GM18526 (cell line): ENCODE measurements around the gene GPC5.

Source experiments
- POLR2A ChIP-seq: IDR thresholded peaks from 3 replicates; pipeline ENCODE4 v1.6.1; 2011; ENCODE audit not compliant: insufficient read length; ENCODE audit errors: extremely low read depth

Gene GPC5

DNA sequence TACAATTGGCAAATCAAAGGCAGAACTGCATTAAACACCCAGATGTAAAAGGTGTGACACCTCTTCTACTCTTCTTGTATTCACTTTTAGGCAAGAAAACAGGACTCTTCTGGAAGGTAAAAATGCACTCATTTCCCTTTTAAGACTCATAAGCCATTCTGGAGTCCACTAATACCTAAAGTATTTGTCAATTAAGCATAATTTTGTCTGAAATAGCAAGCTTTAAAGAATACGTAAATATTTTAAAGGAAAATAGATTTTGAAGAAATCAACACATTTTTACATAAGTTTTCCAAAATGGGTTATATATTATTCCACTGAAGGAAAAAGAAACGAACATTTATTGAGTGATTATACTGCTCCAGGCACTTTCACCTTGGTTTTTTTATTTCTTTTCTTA, 1166.5 kb downstream of the GPC5 start:
- no peak for TF ChIP-seq POLR2A

DNA sequence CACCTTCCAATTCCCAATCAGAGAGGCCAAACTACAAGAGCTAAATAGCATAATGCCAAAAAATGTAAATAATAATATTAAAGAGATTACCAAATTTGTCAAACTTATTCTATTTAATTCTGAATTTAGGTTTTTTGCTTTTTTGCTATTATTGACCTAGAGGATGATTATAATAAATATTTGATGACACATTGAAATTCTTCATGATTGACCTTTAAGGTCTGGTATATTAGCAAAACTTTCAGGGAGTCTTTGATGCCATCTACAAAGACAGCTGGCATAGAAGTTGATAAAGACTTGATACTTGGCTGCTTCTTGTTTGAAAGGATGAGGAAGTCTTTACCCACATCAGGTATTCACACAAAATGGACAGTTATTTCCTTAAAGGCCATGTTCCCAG, 1168.3 kb downstream of the GPC5 start:
- no peak for TF ChIP-seq POLR2A

DNA sequence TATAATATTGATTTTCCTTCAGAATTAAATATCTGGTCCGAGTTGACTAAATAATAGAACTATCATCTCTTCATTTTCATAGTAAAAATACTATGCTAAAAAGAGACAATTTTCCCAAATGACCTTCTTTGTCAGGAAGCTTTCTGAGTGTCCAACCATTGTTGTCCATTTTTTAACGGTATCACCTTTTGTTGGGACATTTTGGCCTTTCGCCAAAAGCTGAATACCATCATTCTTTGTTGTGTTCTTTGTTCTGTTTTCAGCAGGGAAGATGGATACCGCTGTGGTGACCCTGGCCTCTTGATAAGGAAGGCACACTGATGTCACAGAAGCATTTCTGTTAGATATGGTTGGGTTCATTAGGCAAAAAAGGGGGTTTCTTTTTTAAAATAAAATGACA, 1173.8 kb downstream of the GPC5 start:
- TF ChIP-seq POLR2A = no peak

DNA sequence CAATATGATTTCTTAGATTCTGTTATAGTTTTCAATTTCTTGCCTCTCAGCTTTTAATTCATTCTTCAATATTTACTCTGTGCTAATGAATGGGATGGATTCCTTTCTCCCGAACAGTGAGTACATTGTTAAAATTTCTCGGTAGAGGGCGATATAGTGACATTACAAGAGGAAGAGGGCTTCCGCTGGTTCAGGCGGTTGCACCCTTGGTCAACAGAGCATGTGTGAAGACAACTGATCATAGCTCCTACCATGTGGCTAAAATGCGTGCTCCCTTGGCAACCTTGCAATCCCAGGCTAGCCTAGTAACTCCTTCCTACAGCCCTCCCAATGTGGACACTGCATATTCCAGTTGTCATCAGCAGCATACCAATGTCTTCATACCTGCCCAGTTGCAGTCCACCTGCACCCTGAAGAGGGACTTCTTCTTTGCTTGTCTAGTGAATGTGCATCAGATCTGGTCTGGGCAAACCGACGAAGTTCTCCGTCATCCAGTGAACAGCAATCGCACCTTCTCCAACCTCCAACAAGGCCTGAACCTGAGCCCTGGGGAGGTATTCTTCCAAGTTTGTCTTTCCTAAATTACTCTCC, 1175.1 kb downstream of the GPC5 start:
- TF ChIP-seq POLR2A = no peak

DNA sequence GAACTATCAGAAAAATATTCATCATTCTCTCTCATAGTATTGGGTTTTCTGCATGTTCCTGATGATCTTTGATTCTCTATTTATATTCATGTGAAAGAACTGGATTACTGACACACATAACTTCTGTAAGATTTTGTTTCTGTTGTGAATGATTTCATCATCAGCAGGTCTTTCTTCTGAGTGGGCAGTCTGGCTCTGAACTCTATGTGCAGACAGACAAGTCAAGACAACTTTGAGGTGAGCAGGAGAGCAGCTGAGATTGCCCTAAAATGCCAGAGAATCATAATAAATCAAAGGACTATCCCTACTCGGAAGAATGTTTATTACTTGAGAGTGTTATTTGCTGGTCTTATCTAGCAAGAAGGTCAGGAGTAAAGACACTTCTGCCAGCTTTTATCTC, 1176.1 kb downstream of the GPC5 start:
- no peak for TF ChIP-seq POLR2A

DNA sequence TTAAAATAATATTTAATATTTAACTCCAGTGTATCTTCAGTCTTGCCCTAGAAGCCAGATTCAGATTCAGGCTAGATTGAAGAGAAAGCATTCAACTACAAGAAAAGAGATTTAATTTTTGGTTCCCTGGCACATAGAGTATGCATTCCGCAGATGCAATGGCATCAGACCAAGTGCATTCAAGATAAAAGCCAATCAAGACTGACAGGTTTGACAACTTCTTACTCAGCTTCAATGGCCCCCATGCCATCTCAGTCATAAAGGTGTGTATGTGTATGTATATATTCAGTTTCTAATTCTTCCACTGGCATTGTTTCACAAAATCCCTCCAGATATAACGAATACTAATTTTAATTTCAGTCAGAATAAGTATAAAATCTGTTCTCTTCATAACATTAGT, 1177.4 kb downstream of the GPC5 start:
- no peak for TF ChIP-seq POLR2A

DNA sequence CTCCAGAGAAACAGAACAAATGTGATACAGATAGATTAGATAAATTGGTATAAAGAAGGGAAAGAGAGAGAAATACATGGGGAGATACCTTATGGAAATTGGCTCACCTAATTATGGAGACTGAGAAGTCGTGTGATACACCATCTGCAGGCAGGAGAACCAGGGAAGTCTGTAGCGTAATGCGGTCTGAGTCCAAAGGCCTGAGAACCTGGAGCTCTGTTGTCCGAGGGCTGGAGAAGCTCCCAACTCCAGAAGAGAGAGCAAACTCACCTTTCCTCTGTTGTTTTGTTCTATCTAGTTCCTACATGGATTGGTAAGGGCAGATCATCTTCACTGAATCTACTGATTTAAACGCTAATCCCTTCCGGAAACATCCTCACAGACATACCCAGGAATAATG, 1179.9 kb downstream of the GPC5 start:
- no peak for TF ChIP-seq POLR2A

DNA sequence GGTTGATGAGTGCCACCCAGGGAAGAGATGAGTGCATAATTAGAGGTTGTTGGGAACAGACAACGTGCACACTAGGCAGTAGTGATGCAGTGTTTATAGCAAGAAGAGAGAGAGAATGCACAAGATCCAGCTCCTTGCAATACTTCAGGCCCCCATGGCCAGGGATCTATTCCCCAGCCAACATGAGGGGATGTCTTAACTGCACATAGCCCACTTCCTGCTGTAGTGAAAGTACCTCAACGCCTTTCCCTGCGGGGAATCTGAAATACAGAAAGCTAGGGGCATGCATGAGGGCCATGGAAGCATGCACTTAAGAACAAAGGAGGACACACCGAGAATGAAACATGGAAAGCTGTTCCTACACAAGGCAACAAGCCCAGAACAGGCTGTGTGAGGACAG, 1191.5 kb downstream of the GPC5 start:
- TF ChIP-seq POLR2A = no peak

DNA sequence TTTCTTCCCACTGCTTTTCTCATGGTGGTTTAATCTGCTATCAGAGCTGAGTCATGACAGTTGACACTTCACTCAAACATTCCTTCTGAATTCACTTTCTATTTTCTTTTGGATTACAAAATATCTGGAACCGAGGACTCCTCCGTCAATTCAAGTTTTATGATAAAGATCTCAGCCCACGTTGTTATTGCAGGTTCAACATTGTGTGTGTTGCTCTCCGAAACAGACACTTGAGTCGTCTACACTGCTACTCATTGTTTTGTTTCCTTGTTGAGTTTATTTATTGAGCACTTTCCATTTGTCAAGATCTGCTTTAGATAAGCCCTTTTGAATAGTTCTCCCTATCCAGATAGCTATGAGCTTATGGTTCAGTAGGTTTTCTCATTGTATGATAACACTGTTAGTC, 1192.1 kb downstream of the GPC5 start:
- TF ChIP-seq POLR2A = no peak

DNA sequence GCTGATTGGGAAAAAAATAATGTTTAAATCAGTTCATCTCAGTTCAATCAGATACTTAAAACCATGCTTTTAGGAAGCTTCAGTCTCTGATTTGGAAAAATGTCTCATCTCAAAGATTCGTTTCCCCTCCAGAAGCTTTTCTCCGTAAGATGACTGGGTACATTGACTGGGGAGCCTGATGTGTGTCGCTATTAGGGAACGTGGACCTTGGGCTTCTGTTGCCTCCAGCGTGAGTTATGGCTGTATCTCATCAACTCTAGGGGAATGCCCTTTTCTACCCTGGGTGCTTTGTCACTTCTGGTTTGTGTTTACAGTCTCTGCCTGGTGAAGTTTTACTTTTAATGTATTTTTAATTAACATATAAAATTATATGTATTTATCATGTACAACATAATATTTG, 1192.7 kb downstream of the GPC5 start:
- TF ChIP-seq POLR2A = no peak

DNA sequence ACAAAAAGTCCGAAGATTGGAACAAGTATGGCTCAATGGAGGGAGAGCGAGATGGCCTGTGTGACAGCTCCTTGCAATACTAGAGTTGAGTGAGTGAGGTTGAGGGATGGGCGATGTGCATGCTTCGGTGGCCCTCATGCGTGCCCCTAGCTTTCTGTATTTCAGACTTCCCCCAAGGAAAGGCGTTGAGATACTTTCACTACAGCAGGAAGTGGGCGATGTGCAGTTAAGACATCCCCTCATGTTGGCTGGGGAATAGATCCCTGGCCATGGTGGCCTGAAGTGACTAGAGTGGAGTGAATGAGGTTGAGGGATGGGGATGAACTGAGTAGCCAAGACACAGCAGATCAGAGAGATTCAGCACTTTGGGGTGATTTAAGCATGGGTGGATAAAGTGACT, 1194.3 kb downstream of the GPC5 start:
- TF ChIP-seq POLR2A = no peak

DNA sequence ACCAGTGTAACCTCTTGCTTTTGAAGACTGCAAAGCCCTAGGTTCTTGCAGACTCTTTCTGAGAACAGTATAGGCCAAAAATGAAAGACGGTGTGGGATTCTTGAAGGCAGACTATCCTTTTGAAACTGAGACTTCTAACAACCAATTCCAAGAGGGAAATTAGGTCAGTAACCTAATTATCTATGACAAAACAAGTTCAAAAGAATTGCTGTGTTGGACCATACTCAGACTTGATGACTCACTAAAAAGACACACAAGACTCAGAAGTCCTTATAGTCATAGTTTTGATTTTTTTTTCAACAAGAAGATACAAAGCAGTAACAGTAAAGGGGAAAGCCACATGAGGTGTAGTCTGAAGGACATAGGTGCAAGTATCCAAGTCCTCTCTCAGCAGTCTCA, 1204.1 kb downstream of the GPC5 start:
- no peak for TF ChIP-seq POLR2A

DNA sequence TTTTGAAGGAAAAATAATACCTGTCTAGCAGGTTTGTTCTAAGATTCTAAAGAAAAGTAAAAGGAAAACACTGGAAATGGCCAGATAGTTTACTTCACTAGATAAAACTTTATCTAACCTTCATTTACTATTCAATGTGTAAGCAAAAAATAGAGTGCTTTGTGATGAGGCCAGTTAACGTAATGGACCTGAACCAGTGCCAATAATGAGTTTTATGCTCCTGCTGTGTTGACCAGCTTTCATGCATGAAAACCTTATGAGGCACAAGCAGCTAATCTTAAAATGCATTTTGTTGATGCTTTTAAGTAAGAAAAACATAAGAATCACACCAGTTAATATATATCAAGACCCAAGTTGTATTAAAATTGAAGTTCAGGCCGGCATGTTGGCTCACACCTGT, 1211.0 kb downstream of the GPC5 start:
- TF ChIP-seq POLR2A = no peak

DNA sequence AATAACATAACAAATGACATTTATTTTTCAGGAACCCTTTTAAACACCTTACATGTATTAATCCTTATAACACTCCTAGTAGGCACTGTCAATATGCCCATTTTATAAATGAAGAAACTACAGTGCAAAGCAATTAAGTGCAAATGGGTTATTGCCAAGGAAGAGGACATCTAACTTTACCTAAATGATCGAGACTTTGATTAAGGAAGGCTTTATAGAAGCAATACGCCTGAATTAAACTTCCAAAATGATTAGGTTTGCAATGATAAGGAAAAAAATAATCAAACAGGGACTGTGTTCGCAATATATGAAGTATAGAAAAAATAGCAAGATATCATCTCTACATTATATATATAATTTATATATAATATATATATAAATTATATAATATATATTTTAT, 1214.5 kb downstream of the GPC5 start:
- TF ChIP-seq POLR2A = no peak

DNA sequence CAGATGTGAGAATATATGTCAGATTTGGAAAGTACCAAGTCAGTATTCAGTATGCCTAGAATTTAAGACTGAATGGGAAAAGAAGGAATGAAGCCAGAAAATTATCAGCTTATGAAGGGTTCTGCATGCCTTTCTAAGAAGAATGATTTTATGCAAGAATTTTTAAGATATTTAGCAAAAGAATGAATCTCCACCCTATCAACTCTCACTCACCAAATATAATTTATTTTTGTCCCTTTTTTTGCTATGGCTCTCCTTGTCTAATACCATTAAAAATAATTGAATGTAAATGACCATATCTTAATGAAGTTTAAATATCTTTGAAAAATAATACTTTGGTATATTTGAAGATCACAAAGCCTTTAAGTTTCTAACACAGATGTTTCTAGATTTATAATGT, 1215.5 kb downstream of the GPC5 start:
- TF ChIP-seq POLR2A = no peak

DNA sequence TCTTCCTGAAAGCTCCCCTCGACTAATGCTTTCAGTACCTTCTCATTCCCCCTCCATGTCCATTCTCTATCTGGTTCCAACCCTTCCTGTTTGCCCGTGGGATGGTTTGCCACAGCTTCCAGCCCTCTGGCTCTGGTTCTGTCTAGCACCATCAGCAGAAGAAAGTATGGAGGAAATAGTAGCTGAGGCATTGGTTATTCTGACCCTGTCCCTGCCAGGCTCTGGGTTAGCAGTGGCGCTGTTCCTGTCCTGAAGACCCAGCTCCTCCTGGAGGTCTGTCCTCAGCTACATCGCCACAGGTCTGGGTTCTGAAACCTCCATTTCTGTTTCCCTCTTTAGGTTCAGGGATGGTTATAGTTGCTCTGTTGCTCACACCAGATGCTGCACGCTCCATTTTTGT, 1223.6 kb downstream of the GPC5 start:
- no peak for TF ChIP-seq POLR2A

DNA sequence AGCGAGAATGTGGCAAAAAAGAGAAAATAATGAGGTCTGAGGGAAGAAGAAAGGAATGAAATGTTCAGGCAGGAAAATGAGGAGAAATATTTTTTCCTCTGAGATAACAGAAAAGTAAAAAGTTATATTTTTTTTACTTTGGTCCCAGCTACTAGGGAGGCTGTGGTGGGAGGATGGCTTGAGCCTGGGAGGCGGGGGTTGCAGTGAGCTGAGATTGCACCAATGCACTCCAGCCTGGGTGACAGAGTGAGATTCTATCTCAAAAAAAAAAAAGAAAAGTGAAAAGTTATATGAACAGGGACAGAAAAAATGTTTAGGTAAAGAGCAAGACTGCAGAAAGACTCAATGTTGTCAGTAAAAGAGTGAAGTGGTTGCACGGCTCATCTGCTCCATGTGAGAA, 1224.5 kb downstream of the GPC5 start:
- no peak for TF ChIP-seq POLR2A

DNA sequence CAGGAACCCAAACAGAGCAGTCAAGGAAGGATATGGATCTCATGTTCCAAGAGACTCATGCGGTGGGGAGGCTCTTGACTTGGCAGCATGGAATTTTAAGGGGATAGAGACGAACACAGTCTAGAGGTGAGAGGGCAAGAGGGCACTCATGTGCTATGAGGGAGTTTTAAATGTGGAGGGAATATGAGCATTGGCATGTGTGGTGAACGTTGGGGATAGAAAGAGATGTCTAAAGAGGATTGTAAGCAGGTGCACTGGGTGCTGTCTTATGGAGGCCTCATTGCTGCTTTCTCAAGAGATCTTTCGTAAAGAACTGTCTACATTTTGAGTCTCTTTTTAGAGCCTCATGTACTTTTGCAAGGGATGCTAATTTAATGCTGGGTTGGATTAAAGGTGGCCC, 1227.9 kb downstream of the GPC5 start:
- TF ChIP-seq POLR2A = no peak
